Stomach (tissue), 9 donors: ENCODE data around the gene MBD3L2B. TPM values are rescaled to one million over a fixed set of nuclear protein-coding genes. Genes with fewer than 3 reads are reported as not detected.
"Not testable (repeated sequence)": the region's sequence is repeated elsewhere in the genome, so short reads cannot be mapped to it uniquely, and the experiment has no call there.

ENCODE experiments used
- DNase-seq, 2 donors: peaks; one replicate each; pipeline versions ENCODE4 v3.0.0 to v3.0.0-alpha.2; 2013 to 2019
- H3K27ac ChIP-seq, 5 donors: fragments of 200-600 bp in 4 of 5; sonication (generic) in 4 of 5; one replicate each; pipeline ENCODE4 v1.5.1; 2013 to 2019; ENCODE audit warnings: mild to moderate bottlenecking in 1 of 5, moderate library complexity in 1 of 5
- H3K27me3 ChIP-seq, 3 donors: fragments of 200-600 bp; sonication (generic); one replicate each; pipeline ENCODE4 v1.5.1; 2017 to 2019; ENCODE audit warnings: mixed run types in 1 of 3
- H3K36me3 ChIP-seq, 4 donors: fragments of 200-600 bp; sonication (generic); 1 replicate in 3 of 4; 2 replicates in 1 of 4; pipeline ENCODE4 v1.5.1; 2016 to 2019
- H3K4me1 ChIP-seq, 4 donors: fragments of 200-600 bp; sonication (generic); one replicate each; pipeline ENCODE4 v1.5.1; 2016 to 2019
- H3K4me3 ChIP-seq, 4 donors: fragments of 200-600 bp; sonication (generic) in 3 of 4; one replicate each; pipeline ENCODE4 v1.5.1; 2016 to 2019; ENCODE audit warnings: mild to moderate bottlenecking in 1 of 4
- H3K9me3 ChIP-seq, 4 donors: fragments of 200-600 bp; sonication (generic); one replicate each; pipeline ENCODE4 v1.5.1; 2016 to 2019
- CTCF ChIP-seq, 7 experiments: fragments of 450-650 bp in 4 of 7; fragments of 200-600 bp in 3 of 7; sonication (generic) in 3 of 7; IDR thresholded peaks; one replicate each; pipeline ENCODE4 v1.5.1; 2016 to 2019; ENCODE audit warnings: antibody characterized with exemption in 7 of 7, control low read depth in 2 of 7, mild to moderate bottlenecking in 1 of 7
- EP300 ChIP-seq: sonication (generic); formaldehyde crosslinking; IDR thresholded peaks from one replicate; pipeline ENCODE4 v1.6.1; 2017; ENCODE audit warnings: antibody characterized with exemption
- POLR2A ChIP-seq, 4 donors: fragments of 450-650 bp; IDR thresholded peaks; one replicate each; pipeline ENCODE4 v1.6.1; 2016; ENCODE audit warnings: antibody characterized with exemption in 4 of 4, control low read depth in 2 of 4, mild to moderate bottlenecking in 1 of 4, moderate library complexity in 1 of 4
- POLR2AphosphoS5 ChIP-seq, 3 donors: sonication (generic); formaldehyde crosslinking; IDR thresholded peaks; one replicate each; pipeline ENCODE4 v1.6.1; 2016; ENCODE audit warnings: antibody characterized with exemption in 3 of 3
- WGBS, 5 donors: extraction: QIAGEN DNeasy Blood & Tissue Kit in 3 of 5; methylation state at CpG; one replicate each; pipeline versions ENCODE4 v1.1.5 to v1.1.7; 2013 to 2018; 5-methylcytosine and 5-hydroxymethylcytosine counted together
- intact Hi-C: fragments of 100-400 bp; cut with DNase I; formaldehyde crosslinking; loops from one replicate; pipeline ENCODE4 v1.15.1; 2023; ENCODE audit warnings: low total_unique reads
- polyA plus RNA-seq, 3 donors: library from polyadenylated mRNA; stranded (reverse); fragments of 200-250 nt; gene quantifications; one replicate each; pipeline ENCODE4 v1.2.3, GENCODE V29; 2013
- total RNA-seq, 5 donors: library from RNA; depleted of rRNA; stranded (reverse); fragments of >200 nt; gene quantifications; one replicate each; pipeline versions ENCODE4 v1.1.0 to v1.2.3, GENCODE V29; 2014 to 2016
- donor health status: healthy with polysubstance abuse.
- donor health status: Bipolar disorder and iron deficiency.
- donor health status: healthy.

MBD3L2B gene
- total and polyA plus RNA-seq, 8 donors: not detected

- Histone ChIP-seq H3K36me3 (peaks cover 15 to 22% (median 21%) of the 10 kb centered on the region in 4 donors), H3K4me1 (peaks cover 9 to 16% (median 14%) of the 10 kb centered on the region in 4 donors), H3K9me3 (no peaks in the 10 kb centered on the region), H3K27ac (no peak overlapping the region), H3K4me3 (no peak overlapping the region), H3K27me3 (no peaks in the 10 kb centered on the region)
- no peak for DNase-seq
- TF ChIP-seq EP300: no peak
- no peak for TF ChIP-seq POLR2AphosphoS5 (IDR thresholded peaks at IDR 0.05)
- no peak for TF ChIP-seq POLR2A (IDR thresholded peaks at IDR 0.05)
- WGBS, 5 donors: 79 to 91% (median 84%) methylated on average over 2 of the region's 2 CpGs
- intact Hi-C loops: no loop called here
These were observed 46.5 kb upstream of the MBD3L2B start for GRCh38 chr19:7067716-7068115.

DNA sequence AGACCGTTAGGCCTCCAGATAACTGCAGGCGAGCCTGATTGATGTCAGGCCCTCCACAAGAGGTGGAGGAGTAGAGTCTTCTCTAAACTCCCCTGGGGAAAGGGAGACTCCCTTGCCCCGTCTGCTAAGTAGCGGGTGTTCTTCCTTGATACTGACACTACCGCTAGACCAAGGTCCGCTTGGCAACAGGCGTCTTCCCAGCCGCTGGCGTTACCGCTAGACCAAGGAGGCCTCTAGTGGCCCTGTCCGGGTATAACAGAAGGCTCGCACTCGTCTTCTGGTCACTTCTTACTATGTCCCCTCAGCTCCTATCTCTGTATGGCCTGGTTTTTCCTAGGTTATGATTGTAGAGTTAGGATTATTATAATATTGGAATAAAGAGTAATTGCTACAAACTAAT lies 45.9 kb upstream of the MBD3L2B start:
- H3K27me3 ChIP-seq, H3K9me3 ChIP-seq, H3K4me3 ChIP-seq, intact Hi-C loops, H3K27ac ChIP-seq: not testable (repeated sequence)
- Histone ChIP-seq H3K36me3 (peaks cover 9 to 16% (median 16%) of the 10 kb centered on the region in 4 donors), H3K4me1 (peaks cover 9 to 16% (median 14%) of the 10 kb centered on the region in 4 donors)
- 46 to 65% (median 50%) methylated on average over 12 to 13 of the region's 13 CpGs for WGBS, 5 donors
- DNase-seq: peak; percentile 20 to 31

DNA sequence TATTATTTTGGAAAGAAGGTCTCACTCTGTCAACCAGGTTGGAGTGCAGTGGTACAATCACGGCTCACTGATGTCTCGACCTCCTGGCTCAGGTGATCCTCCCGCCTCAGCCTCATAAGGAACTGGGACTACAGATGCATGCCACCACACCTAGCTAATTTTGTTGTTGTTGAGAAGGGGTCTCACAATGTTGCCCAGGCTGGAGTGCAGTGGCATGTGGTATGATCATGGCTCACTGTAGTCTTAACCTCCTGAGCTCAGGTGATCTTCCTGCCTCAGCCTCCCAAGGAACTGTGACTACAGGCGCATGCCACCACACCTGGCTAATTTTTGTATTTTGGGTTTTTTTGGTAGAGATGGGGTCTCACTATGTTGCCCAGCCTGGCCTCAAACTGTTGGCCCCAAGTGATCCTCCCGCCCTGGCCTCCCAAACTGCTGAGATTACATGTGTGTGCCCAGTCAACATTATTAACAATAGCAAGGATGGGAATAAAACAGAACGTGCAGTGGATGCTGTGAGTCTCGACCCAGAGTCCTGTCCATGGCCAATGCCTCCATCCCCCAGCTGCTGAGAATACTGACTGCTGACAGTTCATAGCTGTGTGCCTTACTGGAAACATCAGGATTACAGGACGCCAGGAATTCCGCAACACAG lies 42.7 kb upstream of the MBD3L2B start:
- no peak for DNase-seq
- no peaks in the 10 kb centered on the region for H3K9me3 ChIP-seq
- 87 to 93% (median 89%) methylated on average over 9 of the region's 9 CpGs for whole genome bisulfite sequencing, 5 donors
- intact Hi-C loops: no loop called here
- TF ChIP-seq CTCF (IDR thresholded peaks at IDR 0.05) (no peak), POLR2AphosphoS5 (IDR thresholded peaks at IDR 0.05) (no peak), EP300 (no peak)
- no peak overlapping the region for H3K27ac ChIP-seq
- peaks cover 0 to 2% (median 0%) of the 10 kb centered on the region in 4 donors for H3K4me1 ChIP-seq
- no peak overlapping the region for H3K4me3 ChIP-seq
- no peaks in the 10 kb centered on the region for H3K27me3 ChIP-seq
- H3K36me3 ChIP-seq: no peaks in the 10 kb centered on the region

GRCh38 chr19:7063339-7063738 lies 42.1 kb upstream of the MBD3L2B start:
- intact Hi-C loops: no loop called here
- no peaks in the 10 kb centered on the region for H3K36me3 ChIP-seq
- H3K9me3 ChIP-seq: no peaks in the 10 kb centered on the region
- H3K4me1 ChIP-seq: no peaks in the 10 kb centered on the region
- H3K27ac ChIP-seq: no peak overlapping the region
- H3K4me3 ChIP-seq: no peak overlapping the region
- TF ChIP-seq CTCF (IDR thresholded peaks at IDR 0.05) (no peak), POLR2AphosphoS5 (IDR thresholded peaks at IDR 0.05) (no peak), POLR2A (IDR thresholded peaks at IDR 0.05) (no peak), EP300 (no peak)
- H3K27me3 ChIP-seq: no peaks in the 10 kb centered on the region
- DNase-seq: no peak
- 76 to 87% (median 81%) methylated on average over 4 of the region's 4 CpGs for WGBS, 5 donors

DNA sequence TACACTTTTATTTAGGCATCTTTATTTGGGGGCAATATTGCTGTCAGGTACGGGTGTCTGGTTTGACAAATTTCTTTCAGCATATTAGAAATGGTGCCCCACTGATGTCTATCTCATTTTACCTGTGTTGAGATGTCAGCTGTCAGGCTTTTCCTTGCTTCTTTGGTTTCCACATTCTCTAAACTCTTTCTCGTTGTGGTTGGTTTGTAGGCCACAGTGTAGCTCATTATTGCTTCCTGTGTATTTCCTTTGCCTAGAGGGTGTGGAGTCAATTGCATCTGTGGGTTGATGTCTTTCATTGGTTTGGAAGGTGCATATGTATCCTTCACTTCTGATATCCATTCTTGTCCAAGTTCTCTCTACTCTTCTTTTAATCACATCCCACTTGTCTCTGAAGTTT lies 38.7 kb upstream of the MBD3L2B start:
- H3K4me1 ChIP-seq, H3K9me3 ChIP-seq, DNase-seq, H3K27me3 ChIP-seq, H3K36me3 ChIP-seq, H3K4me3 ChIP-seq, intact Hi-C loops, H3K27ac ChIP-seq: not testable (repeated sequence)
- WGBS, 5 donors: 50 to 61% (median 55%) methylated on average over 1 to 2 of the region's 2 CpGs

- intact Hi-C loops, H3K27ac ChIP-seq, H3K27me3 ChIP-seq, DNase-seq, H3K4me1 ChIP-seq, H3K4me3 ChIP-seq, H3K36me3 ChIP-seq, H3K9me3 ChIP-seq: not testable (repeated sequence)
- WGBS, 5 donors: no CpG with 5 or more reads among the region's 8 CpGs
These were observed 37.3 kb upstream of the MBD3L2B start, which contains the start of gene MBD3L3 for GRCh38 chr19:7058576-7058975. Gene MBD3L3, minus strand, starts transcription at chr19:7058676. Its CDS starts 71 bp downstream, at chr19:7058605.

DNA sequence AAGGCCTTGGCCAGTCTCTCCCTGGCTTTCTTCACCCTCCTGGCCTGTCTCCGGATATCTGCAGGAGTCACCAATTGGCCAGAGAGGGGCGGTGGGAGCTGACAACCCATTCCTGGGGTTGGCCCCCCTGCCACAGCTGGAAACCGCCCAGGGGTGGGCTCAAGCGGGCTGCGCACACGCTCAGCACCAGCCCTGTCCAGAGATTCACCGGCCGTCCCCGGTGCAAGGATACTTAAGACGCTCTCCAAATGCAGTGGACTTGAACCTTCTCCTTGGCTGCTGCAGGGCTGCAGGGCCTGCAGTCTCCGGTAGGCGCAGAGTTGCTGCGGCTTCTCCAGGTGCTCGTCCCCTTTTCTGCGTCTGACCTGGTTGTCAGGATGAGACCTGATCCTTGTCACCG lies 35.1 kb upstream of the MBD3L2B start:
- H3K4me3 ChIP-seq, H3K9me3 ChIP-seq, intact Hi-C loops, H3K27ac ChIP-seq, H3K36me3 ChIP-seq, H3K27me3 ChIP-seq, H3K4me1 ChIP-seq, DNase-seq: not testable (repeated sequence)
- WGBS, 5 donors: 77 to 92% (median 86%) methylated on average over 8 of the region's 16 CpGs; no CpG with 5 or more reads in 2 of the 5 donors

DNA sequence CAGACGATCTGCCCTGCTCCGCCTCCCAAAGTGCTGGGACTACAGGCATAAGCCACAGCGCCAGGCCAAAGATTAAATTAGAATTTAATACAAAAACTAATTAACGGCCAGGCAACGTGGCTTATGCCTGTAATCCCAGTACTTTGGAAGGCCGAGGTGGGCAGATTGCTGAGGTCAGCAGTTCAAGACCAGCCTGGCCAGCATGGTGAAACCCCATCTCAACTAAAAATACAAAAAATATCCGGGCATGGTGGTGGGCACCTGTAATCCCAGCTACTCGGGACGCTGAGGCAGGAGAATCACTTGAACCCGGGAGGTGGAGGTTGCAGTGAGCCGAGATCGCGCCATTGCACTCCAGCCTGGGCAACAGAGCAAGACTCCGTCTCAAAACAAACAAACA lies 34.4 kb upstream of the MBD3L2B start:
- intact Hi-C loops: not testable (repeated sequence)
- whole genome bisulfite sequencing, 5 donors: 83 to 96% (median 92%) methylated on average over 9 to 12 of the region's 14 CpGs

DNA sequence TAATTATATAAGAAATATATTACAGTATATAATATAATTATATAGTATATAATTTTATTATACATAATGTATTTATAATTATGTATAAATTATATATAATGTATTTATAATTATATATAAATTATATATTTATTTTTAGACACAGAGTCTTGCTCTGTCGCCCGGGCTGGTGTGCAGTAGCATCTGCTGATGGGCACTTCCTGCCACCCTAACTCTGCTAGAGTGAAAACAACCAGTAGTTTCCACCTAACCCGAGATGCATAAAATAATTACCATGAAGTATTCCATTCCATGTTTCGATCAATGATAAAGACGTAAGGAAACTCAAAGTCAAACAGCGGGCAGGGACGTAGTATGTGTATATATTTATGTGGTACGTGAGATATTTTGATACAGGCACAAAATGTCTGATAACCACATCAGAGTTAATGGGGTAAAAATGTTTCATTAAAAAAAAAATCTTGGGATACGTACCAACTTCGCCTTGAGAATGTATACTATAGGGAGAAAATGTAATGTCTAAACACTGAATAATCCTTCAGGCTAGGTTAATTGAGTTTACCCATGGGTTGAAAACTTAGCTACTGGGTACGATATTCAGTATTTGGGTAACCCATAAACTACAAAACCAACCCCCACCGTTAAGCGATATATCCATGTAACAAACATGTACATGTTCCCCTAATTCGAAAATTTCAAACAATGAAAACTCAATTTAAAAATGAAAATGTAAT lies 33.6 kb upstream of the MBD3L2B start:
- H3K4me3 ChIP-seq, H3K9me3 ChIP-seq, DNase-seq, H3K27ac ChIP-seq, H3K4me1 ChIP-seq, intact Hi-C loops, H3K27me3 ChIP-seq, H3K36me3 ChIP-seq: not testable (repeated sequence)
- 91 to 94% (median 92%) methylated on average over 8 to 14 of the region's 14 CpGs for WGBS, 5 donors

More for the DNA sequence above, 34.4 kb upstream of the MBD3L2B start:
- H3K36me3 ChIP-seq, H3K9me3 ChIP-seq, H3K4me3 ChIP-seq, H3K4me1 ChIP-seq, DNase-seq, H3K27ac ChIP-seq, H3K27me3 ChIP-seq: not testable (repeated sequence)
